NCI-H1930 (cell line): ENCODE results near the gene IL1F10.

Experiments used
- DNase-seq, 2 experiments: peaks; one replicate each; lab custom pipeline; 2025; lab: John Stamatoyannopoulos, UW

Gene IL1F10, protein sequence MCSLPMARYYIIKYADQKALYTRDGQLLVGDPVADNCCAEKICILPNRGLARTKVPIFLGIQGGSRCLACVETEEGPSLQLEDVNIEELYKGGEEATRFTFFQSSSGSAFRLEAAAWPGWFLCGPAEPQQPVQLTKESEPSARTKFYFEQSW

GRCh38 chr2:113067681-113068080 lies at the start of gene IL1F10:
Gene IL1F10, plus strand, starts transcription at chr2:113067970. Its CDS starts 4,769 bp downstream, at chr2:113072739.
- no peak for DNase-seq

- no peak for DNase-seq
Measured at GRCh38 chr2:113018509-113018908, 49.3 kb upstream of the IL1F10 start.

DNA sequence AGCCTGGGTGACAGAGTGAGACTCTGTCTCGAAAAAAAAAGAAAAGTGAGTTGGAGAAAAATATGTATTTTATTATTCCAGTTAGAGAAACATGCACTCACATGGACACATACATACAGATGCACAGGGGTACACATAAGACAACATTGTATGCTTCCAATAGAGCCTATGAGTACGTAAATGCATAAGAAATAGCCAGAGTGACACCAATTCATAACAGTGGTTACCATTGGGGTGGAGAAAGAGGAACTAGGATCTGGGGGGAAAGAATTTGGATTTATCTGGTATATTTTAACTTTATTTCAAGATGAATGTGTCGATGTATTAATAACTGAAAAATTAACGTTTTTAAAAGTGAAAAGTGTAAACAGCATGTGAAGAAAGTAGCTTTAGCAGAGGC lies 46.5 kb upstream of the IL1F10 start:
- no peak for DNase-seq

DNA sequence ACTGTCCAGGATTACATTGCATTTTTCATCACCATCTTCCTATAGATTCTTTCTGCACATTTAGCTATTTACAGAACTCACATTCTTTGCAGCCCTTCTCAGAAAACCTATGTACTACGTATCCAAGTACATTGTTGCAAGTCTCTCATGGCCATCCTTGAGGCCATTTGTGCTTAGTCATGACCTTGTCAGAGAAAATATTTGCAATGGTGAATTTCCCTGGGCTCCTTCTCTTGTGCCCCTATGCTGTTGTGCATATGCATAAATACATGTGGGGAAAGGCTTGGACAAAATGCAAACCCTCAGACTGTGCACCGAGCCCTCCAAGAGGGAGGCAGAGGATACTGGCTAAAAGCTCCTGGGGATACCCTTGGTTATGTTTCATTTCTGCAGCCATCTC lies 43.0 kb upstream of the IL1F10 start:
- DNase-seq, result no peak

DNA sequence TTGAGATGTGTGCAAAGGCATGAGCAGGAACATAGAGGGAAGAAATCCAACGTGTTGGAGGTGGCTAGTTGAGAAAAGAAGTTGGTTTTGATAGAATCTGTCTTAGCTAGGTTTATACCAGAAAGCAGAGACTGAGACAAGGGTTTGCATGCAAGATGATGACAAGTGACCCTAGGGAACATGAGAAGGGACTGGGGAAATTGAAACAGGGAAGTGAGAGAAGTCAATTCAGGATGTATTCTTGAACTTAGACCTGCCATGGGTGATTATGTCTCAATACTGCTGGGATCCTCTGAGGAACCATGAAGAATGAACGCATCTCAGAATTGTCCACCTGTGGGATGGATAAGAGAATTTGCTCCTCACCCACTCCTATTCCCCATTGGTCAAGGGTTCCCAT lies 42.0 kb upstream of the IL1F10 start:
- no peak for DNase-seq

DNA sequence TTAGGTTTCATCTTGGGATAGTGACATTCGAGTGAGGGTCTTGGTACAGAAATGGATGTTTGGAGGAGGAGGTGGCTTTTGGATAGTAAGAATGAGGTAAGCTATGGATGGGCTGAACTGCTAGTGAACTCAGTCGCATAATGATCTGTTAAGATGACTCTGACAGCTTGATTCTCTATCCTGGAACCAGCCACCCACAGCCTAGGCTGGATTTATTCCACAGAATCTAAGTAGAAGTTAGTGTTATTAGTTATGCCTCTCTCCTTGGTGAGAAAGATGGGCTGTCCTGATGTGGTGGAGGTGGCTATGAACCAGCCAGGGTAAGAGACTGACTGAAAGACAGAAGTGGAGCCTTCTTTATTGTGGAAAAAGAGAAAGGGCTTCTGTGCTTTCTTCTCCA lies 40.1 kb upstream of the IL1F10 start:
- DNase-seq, result no peak

DNA sequence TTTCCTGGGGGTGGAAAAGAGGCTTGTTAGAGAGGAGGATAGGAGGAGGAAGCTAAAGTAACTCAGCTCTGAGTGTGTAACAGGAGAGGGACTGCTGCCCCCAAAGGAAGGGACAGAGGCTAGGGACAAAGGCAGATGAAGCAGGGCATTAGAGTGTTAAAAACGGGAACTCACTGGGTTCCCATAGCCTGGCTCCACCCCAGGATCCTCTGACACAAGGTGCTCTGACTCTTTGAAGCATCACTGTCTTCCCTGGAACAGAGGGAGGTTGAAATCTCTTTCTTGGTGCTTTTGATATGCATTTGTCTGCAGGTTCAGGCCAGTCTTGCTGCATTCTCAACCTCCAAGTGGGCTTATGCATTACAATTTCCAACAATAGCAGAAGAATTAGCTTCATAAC lies 39.7 kb upstream of the IL1F10 start:
- DNase-seq, result no peak

GRCh38 chr2:113032737-113033136 lies 35.0 kb upstream of the IL1F10 start:
- no peak for DNase-seq

DNA sequence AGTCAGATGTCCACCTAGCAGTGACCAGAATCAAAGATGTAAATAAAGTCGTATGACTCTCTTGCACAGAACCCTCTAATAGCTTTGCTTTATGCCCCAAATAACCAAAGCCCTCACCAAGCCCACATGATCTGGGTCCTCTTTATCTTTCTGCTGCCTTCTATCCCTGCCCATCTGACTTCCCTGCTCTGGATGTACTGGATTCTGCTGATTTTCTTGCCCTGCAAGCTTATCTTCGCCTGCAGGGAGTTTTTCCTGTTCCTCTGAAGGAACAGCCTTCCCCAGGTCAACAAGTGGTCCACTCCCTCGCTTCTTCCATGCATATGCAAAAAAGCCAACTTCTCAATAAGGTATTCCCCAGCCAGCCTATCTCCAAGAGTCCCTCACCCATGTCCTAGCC lies 33.8 kb upstream of the IL1F10 start:
- no peak for DNase-seq

DNA sequence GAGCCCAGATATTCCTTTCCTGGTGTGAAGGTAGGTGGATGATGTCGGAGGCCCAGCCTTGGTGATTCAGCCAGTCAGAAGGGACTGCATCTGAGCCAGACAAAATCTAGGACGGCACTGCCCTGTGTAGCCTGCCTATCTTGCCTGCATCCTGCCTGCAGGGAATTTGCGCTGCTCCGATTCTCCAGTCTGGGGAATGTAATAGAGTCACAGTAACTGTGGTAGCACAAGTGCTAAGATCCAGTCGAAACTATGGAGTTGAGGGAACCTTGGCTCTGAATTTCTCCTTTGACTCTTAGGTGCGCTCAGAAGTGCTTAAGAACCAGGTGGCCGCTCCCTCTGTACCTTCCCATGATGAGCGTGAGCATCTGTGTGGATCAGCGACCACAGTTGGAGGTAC lies 31.0 kb upstream of the IL1F10 start:
- DNase-seq, result no peak

- no peak for DNase-seq
Measured at GRCh38 chr2:113038291-113038690, 29.5 kb upstream of the IL1F10 start.

GRCh38 chr2:113039158-113039557 lies 28.6 kb upstream of the IL1F10 start:
- no peak for DNase-seq

DNA sequence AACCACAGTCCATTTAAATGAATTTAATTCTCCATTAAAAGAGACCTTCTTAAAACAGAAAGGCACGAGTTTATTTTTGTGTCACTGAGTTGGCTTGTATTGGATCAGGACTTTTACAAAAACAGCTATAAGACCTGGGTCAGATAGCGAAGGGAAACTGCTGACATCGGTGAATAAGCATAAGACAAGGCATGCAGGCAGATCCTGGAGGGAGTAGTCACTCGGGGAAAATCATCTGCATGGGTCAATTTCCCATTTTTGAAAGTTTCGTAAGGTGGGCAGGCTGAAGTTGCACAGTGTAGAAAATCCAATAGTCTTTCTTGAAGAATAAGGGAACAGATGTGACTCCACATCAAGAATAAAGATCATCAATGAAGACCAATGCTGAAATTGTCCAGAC lies 28.1 kb upstream of the IL1F10 start:
- DNase-seq, result no peak

- no peak for DNase-seq
Measured at GRCh38 chr2:113041871-113042270, 25.9 kb upstream of the IL1F10 start.

DNA sequence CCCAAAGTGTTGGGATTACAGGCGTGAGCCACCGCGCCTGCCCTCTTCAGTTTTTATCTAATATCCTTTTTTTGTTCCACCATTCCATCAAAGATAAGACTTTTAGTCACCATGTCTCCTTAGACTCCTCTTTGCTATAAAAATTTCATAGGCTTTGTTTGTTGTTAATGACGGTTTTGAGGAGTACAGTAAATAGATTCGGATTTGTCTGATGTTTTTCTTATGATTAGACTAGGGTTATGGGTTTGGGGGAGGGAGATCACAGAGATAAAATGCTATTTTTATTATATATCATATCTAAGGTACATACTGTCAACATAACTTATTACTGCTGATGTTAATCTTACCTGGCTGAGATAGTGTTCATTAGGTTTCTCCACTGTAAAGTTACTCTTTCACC lies 21.3 kb upstream of the IL1F10 start:
- DNase-seq, result no peak

- DNase-seq, result no peak
Measured at GRCh38 chr2:113050921-113051895, 16.6 kb upstream of the IL1F10 start.

GRCh38 chr2:113052396-113052917 lies 15.3 kb upstream of the IL1F10 start, which contains the start of gene IL36B:
Gene IL36B, minus strand, starts transcription at chr2:113052867.
- no peak for DNase-seq

- no peak for DNase-seq
Measured at GRCh38 chr2:113053666-113054065, 14.1 kb upstream of the IL1F10 start.

GRCh38 chr2:113054066-113054465 lies 13.7 kb upstream of the IL1F10 start:
- no peak for DNase-seq

DNA sequence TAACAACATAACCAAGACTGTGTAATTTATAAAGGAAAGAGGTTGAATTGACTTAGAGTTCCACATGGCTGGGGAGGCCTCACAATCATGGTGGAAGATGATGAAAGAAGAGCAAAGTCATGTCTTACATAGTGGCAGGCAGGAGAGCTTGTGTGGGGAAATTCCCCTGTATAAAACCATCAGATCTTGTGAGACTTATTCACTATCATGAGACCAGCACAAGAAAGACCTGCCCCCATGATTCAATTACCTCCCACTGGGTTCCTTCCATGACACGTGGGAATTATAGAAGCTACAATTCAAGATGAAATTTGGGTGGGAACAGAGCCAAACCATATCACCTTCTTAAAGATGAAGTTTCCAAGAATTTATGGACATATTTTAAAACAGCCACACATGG lies 11.2 kb upstream of the IL1F10 start:
- DNase-seq, result no peak

DNA sequence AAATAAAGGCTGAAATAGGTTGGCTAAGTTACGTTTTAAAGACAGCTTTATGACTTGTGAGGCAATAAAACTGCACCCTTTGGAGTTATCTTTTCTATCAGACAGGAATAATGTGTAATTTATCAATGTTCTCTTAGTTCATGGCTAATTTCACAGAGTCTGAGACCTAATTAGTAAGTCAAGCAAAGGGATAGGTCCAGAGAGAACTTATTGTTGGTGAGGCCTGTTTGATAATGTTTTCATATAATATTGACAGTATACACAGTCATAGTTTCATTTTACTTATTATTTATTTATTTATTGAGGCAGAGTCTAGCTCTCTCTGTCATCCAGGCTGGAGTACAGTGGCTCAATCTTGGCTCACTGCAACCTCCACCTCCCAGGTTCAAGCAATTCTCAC lies 10.7 kb upstream of the IL1F10 start:
- DNase-seq, result no peak

- DNase-seq, result no peak
Measured at GRCh38 chr2:113058411-113058994, 9.3 kb upstream of the IL1F10 start.
